ENCODE data around the gene PREX1.
"Not testable (repeated sequence)": the region's sequence is repeated elsewhere in the genome, so short reads cannot be mapped to it uniquely, and the experiment has no call there.

GRCh38 chr20:48756774-48757173, 71.0 kb downstream of the PREX1 start:
- TF ChIP-seq CTCF (conservative IDR thresholded peaks at IDR 0.05; ENCODE audit: low read length); EZH2phosphoT487 (IDR thresholded peaks at IDR 0.05; ENCODE audit: borderline replicate concordance, low read depth, low read length): not testable (repeated sequence)

All from OCI-LY7 (cell line).